CD4-positive, alpha-beta T cell treated with Interleukin-6 at 100 ng/mL for 8 hours (primary cell): ENCODE data around the gene TCP11L2.
"Not testable (repeated sequence)": the region's sequence is repeated elsewhere in the genome, so short reads cannot be mapped to it uniquely, and the experiment has no call there.

Experiments
- DNase-seq: peaks from one replicate; pipeline ENCODE4 v3.0.0-alpha.2; 2020; ENCODE audit warnings: mixed read lengths, low spot score

The TCP11L2 gene

GRCh38 chr12:106344131-106344530, 41.6 kb downstream of the TCP11L2 start:
- no peak for DNase-seq

GRCh38 chr12:106345746-106346145, 43.2 kb downstream of the TCP11L2 start:
- no peak for DNase-seq

- no peak for DNase-seq
Observed at GRCh38 chr12:106348411-106348810, 45.9 kb downstream of the TCP11L2 start.

- no peak for DNase-seq
Observed at GRCh38 chr12:106353175-106353574, 50.6 kb downstream of the TCP11L2 start.

- peak; percentile 95 for DNase-seq
Observed at GRCh38 chr12:106357549-106358395, 55.2 kb downstream of the TCP11L2 start, which contains the start of gene POLR3B. TSS of gene POLR3B (plus strand) at chr12:106357748. CDS start at chr12:106357880, 132 bp downstream.

- DNase-seq, result no peak
Observed at GRCh38 chr12:106358396-106359241, 56.1 kb downstream of the TCP11L2 start.

- no peak for DNase-seq
Observed at GRCh38 chr12:106359646-106360399, 57.3 kb downstream of the TCP11L2 start.

- DNase-seq, result no peak
Observed at GRCh38 chr12:106360400-106360994, 58.0 kb downstream of the TCP11L2 start.

GRCh38 chr12:106362971-106363370, 60.4 kb downstream of the TCP11L2 start:
- no peak for DNase-seq

GRCh38 chr12:106364261-106364660, 61.7 kb downstream of the TCP11L2 start:
- no peak for DNase-seq

- no peak for DNase-seq
Observed at GRCh38 chr12:106369624-106370346, 67.3 kb downstream of the TCP11L2 start.

- no peak for DNase-seq
Observed at GRCh38 chr12:106378788-106379187, 76.3 kb downstream of the TCP11L2 start.

- no peak for DNase-seq
Observed at GRCh38 chr12:106380954-106381353, 78.4 kb downstream of the TCP11L2 start.

- not testable (repeated sequence) for DNase-seq
Observed at GRCh38 chr12:106381866-106382265, 79.3 kb downstream of the TCP11L2 start.

- no peak for DNase-seq
Observed at GRCh38 chr12:106386813-106387535, 84.4 kb downstream of the TCP11L2 start.

- DNase-seq, result no peak
Observed at GRCh38 chr12:106387848-106388377, 85.4 kb downstream of the TCP11L2 start.

- DNase-seq, result no peak
Observed at GRCh38 chr12:106389151-106389550, 86.6 kb downstream of the TCP11L2 start.

- no peak for DNase-seq
Observed at GRCh38 chr12:106392759-106393158, 90.2 kb downstream of the TCP11L2 start.
